IMR-90 (cell line): ENCODE data around the gene TEX38. TPM values are rescaled to one million over a fixed set of nuclear protein-coding genes. Genes with fewer than 3 reads are reported as not detected.

ENCODE experiments used
- ATAC-seq: fragments of 200-7000 bp; cut with Tn5 transposase; 2 replicates; pipeline ENCODE4 v1.9.1; 2020; ENCODE audit warnings: low read depth, mild to moderate bottlenecking, moderate library complexity
- BruUV-seq: library from RNA; stranded (reverse); fragments of 400-500 nt; replicated peaks from 2 replicates; lab custom pipeline; 2021; lab: Mats Ljungman, UMichigan
- CTCF ChIA-PET: fragments of 300-600 bp; formaldehyde crosslinking; extraction: SDS; loops from one replicate; lab custom pipeline; 2021; ENCODE audit warnings: antibody characterized with exemption; lab: Yijun Ruan, JAX
- POLR2A ChIA-PET: fragments of 300-600 bp; sonication (Branson Sonifier 250); formaldehyde crosslinking; loops from one replicate; lab custom pipeline; 2022; ENCODE audit warnings: antibody characterized with exemption; ENCODE audit not compliant: unreplicated experiment; lab: Charles Lee
- DNase-seq: peaks from one replicate; pipeline ENCODE4 v3.0.0; 2013
- H2AFZ ChIP-seq: replicated peaks from 2 replicates; pipeline ENCODE3; 2013; ENCODE audit warnings: low read length, mild to moderate bottlenecking; ENCODE audit not compliant: poor library complexity
- H2AK5ac ChIP-seq: 2 replicates; pipeline ENCODE4 v1.6.1; 2013; ENCODE audit warnings: low read depth, low read length, inconsistent platforms
- H2AK9ac ChIP-seq: replicated peaks from 2 replicates; pipeline ENCODE3; 2013; ENCODE audit warnings: mild to moderate bottlenecking, low read depth, low read length, moderate library complexity; ENCODE audit not compliant: poor library complexity
- H2BK120ac ChIP-seq: 2 replicates; pipeline ENCODE4 v1.6.1; 2013; ENCODE audit warnings: low read depth, low read length, inconsistent platforms
- H2BK15ac ChIP-seq: 3 replicates; pipeline ENCODE4 v1.6.1; 2013; ENCODE audit warnings: low read depth, low read length, inconsistent platforms
- H2BK20ac ChIP-seq: 2 replicates; pipeline ENCODE4 v1.6.1; 2013; ENCODE audit warnings: low read depth, mild to moderate bottlenecking, inconsistent platforms, low read length, moderate library complexity
- H2BK5ac ChIP-seq: 2 replicates; pipeline ENCODE4 v1.6.1; 2013; ENCODE audit warnings: mild to moderate bottlenecking, low read depth, low read length, inconsistent platforms; ENCODE audit not compliant: poor library complexity, severe bottlenecking
- H3K14ac ChIP-seq: replicated peaks from 2 replicates; pipeline ENCODE4 v1.6.1; 2013; ENCODE audit warnings: low read depth, low read length, inconsistent platforms
- H3K18ac ChIP-seq: 2 replicates; pipeline ENCODE4 v1.6.1; 2013; ENCODE audit warnings: low read depth, low read length, control low read depth
- H3K23ac ChIP-seq: 2 replicates; pipeline ENCODE4 v1.6.1; 2013; ENCODE audit warnings: low read depth, low read length, inconsistent platforms
- H3K27ac ChIP-seq: 2 replicates; pipeline ENCODE4 v1.5.1; 2013; ENCODE audit warnings: mild to moderate bottlenecking, control low read depth, low read length; ENCODE audit not compliant: insufficient read depth
- H3K27me3 ChIP-seq: 2 replicates; pipeline ENCODE4 v1.6.1; 2013; ENCODE audit warnings: low read length; ENCODE audit not compliant: control insufficient read depth, insufficient read depth
- H3K36me3 ChIP-seq: 2 replicates; pipeline ENCODE4 v1.6.1; 2013; ENCODE audit warnings: low read length, mixed read lengths; ENCODE audit not compliant: control insufficient read depth, insufficient read depth
- H3K4ac ChIP-seq: 2 replicates; pipeline ENCODE4 v1.6.1; 2013; ENCODE audit warnings: low read depth, low read length, inconsistent platforms
- H3K4me1 ChIP-seq: 2 replicates; pipeline ENCODE4 v1.6.1; 2013; ENCODE audit warnings: low read length, mixed read lengths; ENCODE audit not compliant: control insufficient read depth, insufficient read depth
- H3K4me2 ChIP-seq: 2 replicates; pipeline ENCODE4 v1.6.1; 2013; ENCODE audit warnings: low read depth, mild to moderate bottlenecking, control low read depth, low read length, moderate library complexity
- H3K4me3 ChIP-seq: 2 replicates; pipeline ENCODE4 v1.5.1; 2013; ENCODE audit warnings: low read depth, mild to moderate bottlenecking, control low read depth, low read length, moderate library complexity; ENCODE audit not compliant: insufficient read depth
- H3K56ac ChIP-seq: 2 replicates; pipeline ENCODE4 v1.6.1; 2013; ENCODE audit warnings: low read length, inconsistent platforms; ENCODE audit not compliant: insufficient read depth; ENCODE audit errors: extremely low read depth
- H3K79me1 ChIP-seq, 2 experiments: 2 replicates each; pipeline ENCODE4 v1.6.1; 2013; ENCODE audit warnings: low read length in 2 of 2, inconsistent platforms in 1 of 2, low read depth in 1 of 2
- H3K9ac ChIP-seq: 2 replicates; pipeline ENCODE4 v1.6.1; 2013; ENCODE audit warnings: low read depth, low read length, control low read depth
- H3K9me1 ChIP-seq: 2 replicates; pipeline ENCODE4 v1.6.1; 2013; ENCODE audit warnings: low read length, inconsistent platforms; ENCODE audit not compliant: insufficient read depth
- H3K9me3 ChIP-seq: 2 replicates; pipeline ENCODE4 v1.6.1; 2013; ENCODE audit warnings: low read length; ENCODE audit not compliant: control insufficient read depth, insufficient read depth
- H4K20me1 ChIP-seq: 2 replicates; pipeline ENCODE4 v1.6.1; 2013; ENCODE audit warnings: low read length, inconsistent platforms; ENCODE audit not compliant: insufficient read depth
- H4K5ac ChIP-seq: 2 replicates; pipeline ENCODE4 v1.6.1; 2013; ENCODE audit warnings: mild to moderate bottlenecking, low read depth, low read length, control low read depth
- H4K8ac ChIP-seq, 2 experiments: 2 replicates each; pipeline ENCODE4 v1.6.1; 2013; ENCODE audit warnings: low read depth in 2 of 2, low read length in 2 of 2, control low read depth in 1 of 2, inconsistent platforms in 1 of 2
- H4K91ac ChIP-seq: 2 replicates; pipeline ENCODE4 v1.6.1; 2013; ENCODE audit warnings: low read depth, low read length, inconsistent platforms; ENCODE audit not compliant: insufficient read depth
- BHLHE40 ChIP-seq: fragments of 150-350 bp; IDR thresholded peaks from 2 replicates; pipeline ENCODE4 v1.6.1; 2016; ENCODE audit warnings: mild to moderate bottlenecking, low read depth, low read length
- CHD1 ChIP-seq: IDR thresholded peaks from 2 replicates; pipeline ENCODE4 v1.6.1; 2012; ENCODE audit warnings: low read depth, low read length, improper control_type of control experiment
- CTCF ChIP-seq: conservative IDR thresholded peaks from 2 replicates; pipeline ENCODE4 v1.5.1; 2012; ENCODE audit warnings: mild to moderate bottlenecking, low read depth, low read length, improper control_type of control experiment
- FOS ChIP-seq: fragments of 150-350 bp; IDR thresholded peaks from 2 replicates; pipeline ENCODE4 v1.6.1; 2016; ENCODE audit warnings: low read depth, low read length
- MAFK ChIP-seq: IDR thresholded peaks from 2 replicates; pipeline ENCODE4 v1.6.1; 2012; ENCODE audit warnings: low read depth, low read length, improper control_type of control experiment
- MAZ ChIP-seq: IDR thresholded peaks from 2 replicates; pipeline ENCODE4 v1.6.1; 2012; ENCODE audit warnings: low read depth, mild to moderate bottlenecking, low read length, improper control_type of control experiment, moderate library complexity, borderline replicate concordance
- MXI1 ChIP-seq: IDR thresholded peaks from 2 replicates; pipeline ENCODE4 v1.6.1; 2012; ENCODE audit warnings: low read depth, mild to moderate bottlenecking, low read length, moderate library complexity, borderline replicate concordance
- NFE2L2 ChIP-seq: fragments of 150-350 bp; IDR thresholded peaks from 2 replicates; pipeline ENCODE4 v1.6.1; 2016; ENCODE audit warnings: low read depth, mild to moderate bottlenecking, low read length
- POLR2A ChIP-seq: IDR thresholded peaks from 2 replicates; pipeline ENCODE4 v1.6.1; 2012; ENCODE audit warnings: mild to moderate bottlenecking, low read depth, low read length
- RCOR1 ChIP-seq: IDR thresholded peaks from 2 replicates; pipeline ENCODE4 v1.6.1; 2012; ENCODE audit warnings: mild to moderate bottlenecking, low read length, improper control_type of control experiment; ENCODE audit not compliant: insufficient replicate concordance
- RFX5 ChIP-seq: IDR thresholded peaks from 2 replicates; pipeline ENCODE4 v1.8.0; 2012; ENCODE audit warnings: low read depth, mild to moderate bottlenecking, low read length, moderate library complexity
- SMC3 ChIP-seq: fragments of 150-350 bp; IDR thresholded peaks from 2 replicates; pipeline ENCODE4 v1.6.1; 2016; ENCODE audit warnings: low read depth, mild to moderate bottlenecking, antibody characterized with exemption, low read length, moderate library complexity
- USF2 ChIP-seq: fragments of 150-350 bp; IDR thresholded peaks from 2 replicates; pipeline ENCODE4 v1.6.1; 2017; ENCODE audit warnings: mild to moderate bottlenecking, antibody characterized with exemption, low read length, low read depth
- WGBS, 2 experiments: methylation state at CpG; one replicate each; pipeline versions ENCODE4 v1.1.5 to v1.1.7; 2013; ENCODE audit warnings: missing lambda C conversion rate in 2 of 2; ENCODE audit not compliant: insufficient read length in 1 of 2; ENCODE audit errors: extremely low coverage in 2 of 2; 5-methylcytosine and 5-hydroxymethylcytosine counted together
- dilution Hi-C: fragments of 300-500 bp; cut with HindIII; formaldehyde crosslinking; loops from one replicate; pipeline ENCODE4 v1.14.3; 2018; ENCODE audit warnings: low sequenced_read_pairs; ENCODE audit not compliant: unreplicated experiment
- in situ Hi-C: fragments of 300-500 bp; cut with MboI; formaldehyde crosslinking; loops from 3 replicates; pipeline ENCODE4 v1.14.3; 2019; ENCODE audit warnings: low sequenced_read_pairs, inconsistent platforms, mixed read lengths
- intact Hi-C: fragments of 100-400 bp; cut with micrococcal nuclease; formaldehyde crosslinking; loops from 2 replicates; pipeline ENCODE4 v1.10.0; 2022
- polyA plus RNA-seq, 3 experiments: library from polyadenylated mRNA; depleted of rRNA; stranded (reverse); fragments of >200 nt; gene quantifications; 2 replicates each; pipeline ENCODE4 v1.2.3, GENCODE V29; 2012; ENCODE audit warnings: low replicate concordance in 1 of 3
- total RNA-seq: library from RNA; depleted of rRNA; stranded (reverse); fragments of >200 nt; gene quantifications from 2 replicates; pipeline ENCODE4 v1.2.3, GENCODE V29; 2012

The TEX38 gene
- total and polyA plus RNA-seq, 2 of the 4 experiments (the other 2 are of a cell fraction) = not detected

GRCh38 chr1:46667782-46668760 is 3.6 kb upstream of the TEX38 start, which contains the start of gene ATPAF1:
ATPAF1 (minus strand) TSS chr1:46668364; CDS start chr1:46668322, 42 bp downstream.
- no peaks in the 10 kb centered on the region for H3K9me3 ChIP-seq
- peak within 1 kb of the TSS; percentile 87 for H3K4ac ChIP-seq
- WGBS, 2 experiments = 1% methylated on average over 44 of the region's 96 CpGs; no CpG with 5 or more reads in 1 of the 2 experiments
- H3K4me3 ChIP-seq = peak within 1 kb of the TSS; percentile 88
- H3K23ac ChIP-seq = peak within 1 kb of the TSS; percentile 67
- H2BK20ac ChIP-seq = no peak within 1 kb of the TSS
- no peak within 1 kb of the TSS; the same call in 1 of the 3 replicates for H2BK15ac ChIP-seq
- peak within 1 kb of the TSS; percentile 20 for H4K91ac ChIP-seq
- peak within 1 kb of the TSS; percentile 99 for H2AFZ ChIP-seq
- in situ Hi-C loops = no loop called here
- H3K79me1 ChIP-seq = peaks cover 14 to 28% of the 10 kb centered on the region in 2 experiments
- peak within 1 kb of the TSS; percentile 75 for H2AK5ac ChIP-seq
- H3K4me1 ChIP-seq = peaks cover 7% of the 10 kb centered on the region
- peak within 1 kb of the TSS; percentile 93 for H3K9ac ChIP-seq
- no peaks in the 10 kb centered on the region for H4K20me1 ChIP-seq
- no peaks in the 10 kb centered on the region for H3K27me3 ChIP-seq
- peak within 1 kb of the TSS; percentile 66 for H3K56ac ChIP-seq
- H3K27ac ChIP-seq = peak within 1 kb of the TSS; percentile 26; the same call in 1 of the 2 replicates
- H4K5ac ChIP-seq = peak within 1 kb of the TSS; percentile 96
- peak within 1 kb of the TSS; percentile 94 for H3K4me2 ChIP-seq
- dilution Hi-C loops = no loop called here
- peak within 1 kb of the TSS; percentile 51; the same call in 1 of the 2 replicates for H3K18ac ChIP-seq
- H2BK5ac ChIP-seq = peak within 1 kb of the TSS; percentile 1
- intact Hi-C loops = no loop called here
- peak within 1 kb of the TSS; percentile 57 for H2AK9ac ChIP-seq
- H3K9me1 ChIP-seq = peaks cover 13% of the 10 kb centered on the region
- ATAC-seq = peak; percentile 92
- peaks cover 10% of the 10 kb centered on the region for H3K36me3 ChIP-seq
- no TSS peak for BruUV-seq
- peak within 1 kb of the TSS; percentile 85 to 98 for H4K8ac ChIP-seq
- DNase-seq = peak; percentile 57
- ChIA-PET CTCF (no interaction called here), POLR2A (no interaction called here)
- H2BK120ac ChIP-seq = peak within 1 kb of the TSS; percentile 44
- H3K14ac ChIP-seq = peak within 1 kb of the TSS; percentile 72
- TF ChIP-seq MAFK (no peak), CTCF (no peak), RFX5 (no peak), FOS (no peak), POLR2A (no peak), CHD1 (no peak), MAZ (peak; percentile 77; the same call in 1 of the 2 replicates), BHLHE40 (no peak), RCOR1 (no peak), SMC3 (no peak), NFE2L2 (no peak), MXI1 (peak; percentile 24; the same call in 1 of the 2 replicates), USF2 (no peak)
